Measurements from ENCODE around the gene ADAMTS17.

ADAMTS17 gene

DNA sequence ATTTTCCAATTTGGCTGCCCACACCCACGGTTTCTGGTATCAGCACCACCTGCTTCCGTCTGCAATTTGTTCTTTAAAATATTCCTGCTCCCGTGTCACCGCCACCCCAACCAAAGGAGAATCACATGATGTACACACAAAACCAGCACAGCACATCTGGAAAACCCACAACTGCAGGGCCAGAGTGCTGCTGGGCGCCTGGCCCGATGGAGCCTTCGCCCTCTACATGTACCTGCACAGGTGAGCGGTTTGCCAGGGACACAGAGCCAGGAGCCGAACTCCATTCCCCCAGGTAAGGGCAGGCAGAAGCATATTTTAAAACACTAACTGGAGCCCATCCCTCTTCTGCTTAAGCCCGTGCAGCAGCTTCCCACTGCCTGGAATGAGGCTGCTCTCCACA lies 75.6 kb downstream of the ADAMTS17 start:
- DNase-seq: no peak

DNA sequence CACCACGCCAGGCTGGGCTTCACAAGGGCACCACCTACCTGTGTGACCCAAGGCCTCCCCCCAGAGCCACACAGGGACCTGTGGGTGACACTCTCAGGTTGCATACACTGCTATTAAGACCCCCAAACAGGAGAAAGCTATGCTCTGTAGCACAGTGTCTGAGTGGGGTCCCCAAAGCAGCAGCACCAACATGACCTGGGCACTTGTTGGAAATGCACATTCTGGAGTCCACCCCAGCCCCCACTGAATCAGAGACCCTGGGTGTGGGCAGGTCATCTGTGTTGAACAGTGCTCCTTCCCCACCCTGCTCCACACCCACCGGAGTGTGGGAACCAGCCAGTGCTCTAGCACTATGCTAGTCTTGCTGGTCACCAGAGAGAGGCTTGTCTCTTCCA lies 76.1 kb downstream of the ADAMTS17 start:
- no peak for DNase-seq

GRCh38 chr15:100264994-100265640 lies 76.7 kb downstream of the ADAMTS17 start:
- DNase-seq: no peak

- DNase-seq: no peak
These were observed 77.9 kb downstream of the ADAMTS17 start for GRCh38 chr15:100263721-100264455.

DNA sequence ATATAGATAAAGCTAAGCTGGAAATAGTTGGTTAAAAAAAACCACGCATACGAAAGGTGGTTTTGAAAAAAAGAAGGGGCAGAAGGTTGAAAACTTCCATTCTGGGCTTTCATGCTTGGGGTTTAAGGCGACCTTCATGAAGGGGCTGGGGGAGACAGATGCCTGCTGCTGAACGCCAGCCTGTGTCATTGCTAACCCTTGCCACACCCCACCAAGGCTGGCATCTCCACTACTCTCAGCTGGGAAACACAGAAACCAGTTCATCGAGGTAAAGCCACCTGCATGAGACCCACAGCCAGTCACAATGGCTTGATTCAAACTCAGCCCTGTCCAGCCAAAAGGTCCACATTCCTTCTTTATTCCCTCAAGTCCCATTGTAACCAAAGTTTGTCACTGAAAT lies 78.7 kb downstream of the ADAMTS17 start:
- DNase-seq: no peak

DNA sequence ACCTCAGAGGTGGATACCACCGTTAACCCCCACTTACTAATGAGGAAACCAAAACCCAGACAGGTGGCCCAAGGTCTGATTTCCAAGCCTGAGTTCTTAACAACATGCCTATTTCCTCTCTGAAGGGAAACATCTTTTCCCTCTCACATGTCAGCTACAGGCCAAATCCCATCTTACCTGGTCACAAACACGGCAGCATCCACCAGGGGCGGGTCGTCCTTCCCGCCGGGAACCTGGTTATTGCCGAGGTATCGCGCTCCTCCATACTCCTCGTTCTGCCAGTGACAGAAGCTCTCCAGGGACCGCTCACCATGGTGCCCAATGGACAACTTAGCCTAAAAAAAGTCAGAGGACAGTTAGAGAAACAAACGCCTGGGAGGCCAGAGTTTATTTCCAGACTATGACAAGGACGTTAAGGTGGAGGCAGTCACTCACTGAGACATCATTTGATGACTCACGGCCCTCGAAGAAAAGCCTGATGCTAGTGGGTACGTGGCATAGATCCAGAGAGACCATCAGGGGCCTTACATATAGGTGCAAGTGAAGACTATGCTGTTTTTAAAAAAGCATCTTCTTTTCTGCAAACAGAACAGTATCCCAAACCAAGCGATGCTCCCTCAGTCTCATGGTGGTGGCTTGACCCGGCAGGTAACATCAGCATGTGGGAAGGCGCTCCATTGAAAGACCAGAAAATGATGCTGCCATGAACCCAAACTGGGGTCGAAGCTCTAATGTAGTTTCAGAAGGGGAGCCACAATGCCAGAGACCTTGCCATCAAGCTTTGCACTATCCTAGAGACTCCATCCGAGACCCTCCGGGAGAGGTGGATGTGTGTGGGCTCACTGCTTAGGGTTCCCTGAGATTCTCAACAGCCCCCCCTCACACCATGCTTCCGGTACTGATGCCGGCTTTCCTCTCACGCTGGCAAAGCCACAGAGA lies 80.2 kb downstream of the ADAMTS17 start:
- no peak for DNase-seq

GRCh38 chr15:100259266-100259665 lies 82.5 kb downstream of the ADAMTS17 start:
- no peak for DNase-seq

GRCh38 chr15:100256970-100257650 lies 84.7 kb downstream of the ADAMTS17 start:
- DNase-seq: no peak

DNA sequence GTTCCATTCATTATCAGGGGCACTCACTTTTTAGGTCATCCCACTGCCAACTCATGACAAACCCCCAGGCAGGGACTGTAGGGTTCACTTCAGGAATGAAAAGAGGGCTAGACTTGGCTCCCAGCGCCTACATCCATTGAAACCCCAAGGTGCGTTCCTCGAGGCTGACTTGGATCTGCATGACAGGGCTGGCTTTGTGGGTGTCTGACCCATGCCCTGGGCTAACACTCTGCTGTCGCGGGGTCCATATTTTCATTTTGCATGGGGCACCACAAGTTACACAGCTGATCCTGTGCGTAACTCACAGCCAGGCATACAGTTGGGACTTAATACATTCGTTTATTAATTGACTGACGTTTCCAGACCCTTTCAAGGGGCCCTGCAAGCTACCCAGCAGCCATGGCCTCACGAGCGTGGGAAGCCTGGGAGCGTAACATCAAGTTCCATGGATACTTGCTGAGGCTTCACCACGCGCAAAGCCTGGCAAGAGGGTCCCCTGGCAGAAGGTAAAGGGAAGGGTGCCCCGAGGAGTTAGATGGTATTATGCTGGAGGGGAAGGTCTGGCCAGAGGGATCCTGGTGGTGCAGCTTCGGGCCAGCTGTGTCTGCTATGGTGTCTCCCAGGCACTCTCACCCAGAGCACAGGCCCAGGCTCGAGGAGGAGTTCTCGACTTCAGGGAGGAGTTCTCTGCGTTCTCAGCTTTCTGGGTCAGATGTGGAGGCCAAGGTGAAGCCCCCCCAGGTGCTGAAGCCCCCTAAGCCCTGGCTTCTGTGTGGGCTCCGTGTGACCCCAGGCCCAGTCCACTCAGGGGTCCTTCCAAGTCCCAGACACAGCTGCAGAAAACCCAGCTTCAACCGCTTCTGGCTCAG lies 85.4 kb downstream of the ADAMTS17 start:
- DNase-seq: no peak

- no peak for DNase-seq
These were observed 86.1 kb downstream of the ADAMTS17 start for GRCh38 chr15:100255644-100256043.

DNA sequence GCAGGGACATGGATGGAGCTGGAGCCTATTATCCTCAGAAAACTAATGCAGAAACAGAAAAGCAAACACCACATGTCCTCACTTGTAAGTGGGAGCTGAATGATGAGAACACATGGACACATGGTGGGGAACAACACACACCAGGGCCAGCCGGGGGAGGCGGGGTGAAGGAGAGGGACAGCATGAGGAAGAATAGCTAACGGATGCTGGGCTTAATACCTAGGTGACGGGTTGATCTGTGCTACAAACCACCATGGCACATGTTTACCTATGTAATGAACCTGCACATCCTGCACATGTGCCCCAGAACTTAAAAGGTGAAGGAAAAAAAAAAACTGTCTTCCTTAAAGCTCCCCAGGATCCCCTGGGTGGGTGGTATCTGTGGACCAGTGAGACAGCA lies 87.1 kb downstream of the ADAMTS17 start:
- no peak for DNase-seq

GRCh38 chr15:100254285-100254684 lies 87.5 kb downstream of the ADAMTS17 start:
- no peak for DNase-seq

GRCh38 chr15:100253640-100254039 lies 88.1 kb downstream of the ADAMTS17 start:
- DNase-seq: no peak

DNA sequence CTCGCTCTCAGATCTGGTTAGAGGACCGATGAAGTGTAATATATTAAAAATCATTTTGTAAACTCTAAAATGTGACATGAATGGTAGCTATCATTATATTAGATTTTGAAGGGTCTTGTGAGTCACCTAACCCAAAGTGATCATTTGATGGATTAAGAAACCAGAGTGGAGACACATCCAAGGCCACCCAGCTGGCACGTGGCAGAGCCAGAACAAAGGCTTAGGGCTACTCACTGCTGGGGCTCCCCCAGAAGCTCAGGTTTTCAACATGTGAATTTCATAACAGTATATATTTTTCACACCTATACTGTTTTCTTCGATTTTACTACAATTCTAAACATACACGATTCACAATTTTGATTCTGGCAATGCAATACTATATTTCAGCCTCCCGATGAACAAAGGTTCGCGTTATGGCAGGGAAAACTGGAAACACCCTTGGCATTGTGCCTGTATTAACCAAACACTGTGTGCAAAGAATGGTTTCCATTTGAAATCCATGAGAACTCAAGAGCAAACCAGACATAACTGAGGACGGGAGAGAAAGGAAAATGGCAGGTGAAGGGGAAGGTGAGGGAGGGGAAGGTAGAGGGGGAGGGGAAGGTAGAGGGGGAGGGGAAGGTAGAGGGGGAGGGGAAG lies 88.9 kb downstream of the ADAMTS17 start:
- no peak for DNase-seq

GRCh38 chr15:100252359-100252758 lies 89.4 kb downstream of the ADAMTS17 start:
- DNase-seq: no peak

DNA sequence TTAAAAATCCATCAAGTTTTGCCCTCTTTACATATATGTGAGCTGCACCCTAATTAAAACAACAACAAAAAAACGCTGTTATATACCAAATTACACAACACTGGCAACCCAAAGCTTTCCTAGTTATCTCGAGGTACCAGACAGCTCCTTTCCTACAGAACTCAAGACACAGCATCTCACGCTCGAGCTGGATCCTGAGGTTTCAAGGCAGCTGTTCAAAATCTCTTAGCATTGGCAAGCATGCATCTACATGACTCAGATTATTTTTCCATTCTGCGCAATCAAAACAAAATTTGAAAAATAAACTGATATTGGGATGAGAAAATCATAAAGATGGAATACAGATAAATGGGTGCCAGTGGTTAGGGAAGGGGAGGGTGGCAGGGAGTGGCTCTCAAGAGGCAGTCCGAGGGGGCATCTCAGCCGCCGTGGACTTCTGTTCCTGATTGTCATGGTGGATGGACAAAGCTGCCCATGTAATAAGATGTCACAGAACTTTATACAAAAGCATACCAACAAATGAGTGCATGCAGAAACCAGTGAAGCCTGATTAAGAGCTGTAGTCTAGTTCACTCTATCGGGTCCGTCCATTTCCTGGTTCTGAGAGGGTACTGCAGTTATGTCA lies 91.5 kb downstream of the ADAMTS17 start:
- no peak for DNase-seq

GRCh38 chr15:100249096-100249815 lies 92.5 kb downstream of the ADAMTS17 start:
- DNase-seq: no peak

- DNase-seq: no peak
These were observed 93.5 kb downstream of the ADAMTS17 start for GRCh38 chr15:100248236-100248635.

GRCh38 chr15:100247228-100248225 lies 94.2 kb downstream of the ADAMTS17 start:
- DNase-seq: no peak
